Endodermal cell (in vitro differentiated cells): ENCODE data around the gene ZNF580. TPM values are rescaled to one million over a fixed set of nuclear protein-coding genes. Genes with fewer than 3 reads are reported as not detected.

Experiments
- DNase-seq: peaks from one replicate; pipeline ENCODE4 v3.0.0-alpha.2; 2017
- H3K27ac ChIP-seq: 2 replicates; pipeline ENCODE4 v1.5.1; 2013; ENCODE audit warnings: mild to moderate bottlenecking, low read depth, low read length, moderate library complexity
- H3K27me3 ChIP-seq: 2 replicates; pipeline ENCODE4 v1.6.1; 2013; ENCODE audit warnings: mild to moderate bottlenecking, low read length, moderate library complexity; ENCODE audit not compliant: insufficient read depth, control insufficient read depth, poor library complexity, severe bottlenecking
- H3K36me3 ChIP-seq: 2 replicates; pipeline ENCODE4 v1.7.0; 2013; ENCODE audit warnings: mild to moderate bottlenecking, low read length, moderate library complexity; ENCODE audit not compliant: control insufficient read depth, insufficient read depth
- H3K4me1 ChIP-seq: one replicate; pipeline ENCODE4 v1.7.0; 2013; ENCODE audit warnings: low read length; ENCODE audit not compliant: control insufficient read depth, insufficient read depth
- H3K4me3 ChIP-seq: 2 replicates; pipeline ENCODE4 v1.5.1; 2013; ENCODE audit warnings: mild to moderate bottlenecking, low read length, moderate library complexity
- H3K9ac ChIP-seq: 2 replicates; pipeline ENCODE4 v1.6.1; 2013; ENCODE audit warnings: mild to moderate bottlenecking, low read length, moderate library complexity; ENCODE audit not compliant: poor library complexity, severe bottlenecking; ENCODE audit errors: extremely low read depth
- H3K9me3 ChIP-seq: 2 replicates; pipeline ENCODE4 v1.6.1; 2013; ENCODE audit warnings: mild to moderate bottlenecking, low read length, moderate library complexity; ENCODE audit not compliant: control insufficient read depth
- H3K27ac Mint-ChIP-seq: 2 replicates; pipeline ENCODE4 v1.8.0; 2020; ENCODE audit warnings: mixed read lengths
- H3K27me3 Mint-ChIP-seq: 2 replicates; pipeline ENCODE4 v1.8.0; 2021; ENCODE audit warnings: mild to moderate bottlenecking, mixed read lengths; ENCODE audit not compliant: insufficient read depth
- H3K36me3 Mint-ChIP-seq: 2 replicates; pipeline ENCODE4 v1.8.0; 2020; ENCODE audit warnings: low read depth, mixed read lengths
- H3K4me1 Mint-ChIP-seq: 2 replicates; pipeline ENCODE4 v1.8.0; 2020; ENCODE audit warnings: mixed read lengths
- H3K4me3 Mint-ChIP-seq: 2 replicates; pipeline ENCODE4 v1.8.0; 2020; ENCODE audit warnings: mild to moderate bottlenecking, moderate library complexity, mixed read lengths
- H3K9me3 Mint-ChIP-seq: 2 replicates; pipeline ENCODE4 v1.8.0; 2020; ENCODE audit warnings: mild to moderate bottlenecking, mixed read lengths
- WGBS, 2 experiments: methylation state at CpG; one replicate each; pipeline versions ENCODE4 v1.1.5 to v1.1.7; 2013; ENCODE audit warnings: missing lambda C conversion rate in 2 of 2, mixed read lengths in 1 of 2; ENCODE audit not compliant: insufficient coverage in 1 of 2, insufficient read length in 1 of 2; 5-methylcytosine and 5-hydroxymethylcytosine counted together
- total RNA-seq, 2 donors: library from RNA; stranded (reverse); fragmentation: NEBNext Ultra II Directional in 1 of 2; extraction: Animal tissue kit (Norgen Biotek cat#: 25700) in 1 of 2; gene quantifications; 2 replicates in 1 of 2; 3 replicates in 1 of 2; pipeline ENCODE4 v1.2.1, GENCODE V29; 2021
- TF ChIP-seq, protein P1 (sequence below): fragments of 200-600 bp; sonication (generic); conservative IDR thresholded peaks from 2 replicates; pipeline ENCODE4 v1.5.0; 2021; ENCODE audit warnings: antibody characterized with exemption, mild to moderate bottlenecking

Gene ZNF580
- total RNA-seq, 2 donors from 2014 or later = 27.3 to 38.6 TPM

GRCh38 chr19:55655648-55656040 is 14.8 kb downstream of the ZNF580 start:
- Histone ChIP-seq H3K4me1 (peaks cover 5% of the 10 kb centered on the region), H3K27ac (peak overlapping the region; percentile 99), H3K27me3 (no peaks in the 10 kb centered on the region), H3K9ac (peak overlapping the region; percentile 94), H3K4me3 (peak overlapping the region; percentile 97), H3K9me3 (no peaks in the 10 kb centered on the region), H3K36me3 (peaks cover 17% of the 10 kb centered on the region)
- peaks cover 20% of the 10 kb centered on the region for H3K36me3 Mint-ChIP-seq
- TF ChIP-seq, protein P1, sequence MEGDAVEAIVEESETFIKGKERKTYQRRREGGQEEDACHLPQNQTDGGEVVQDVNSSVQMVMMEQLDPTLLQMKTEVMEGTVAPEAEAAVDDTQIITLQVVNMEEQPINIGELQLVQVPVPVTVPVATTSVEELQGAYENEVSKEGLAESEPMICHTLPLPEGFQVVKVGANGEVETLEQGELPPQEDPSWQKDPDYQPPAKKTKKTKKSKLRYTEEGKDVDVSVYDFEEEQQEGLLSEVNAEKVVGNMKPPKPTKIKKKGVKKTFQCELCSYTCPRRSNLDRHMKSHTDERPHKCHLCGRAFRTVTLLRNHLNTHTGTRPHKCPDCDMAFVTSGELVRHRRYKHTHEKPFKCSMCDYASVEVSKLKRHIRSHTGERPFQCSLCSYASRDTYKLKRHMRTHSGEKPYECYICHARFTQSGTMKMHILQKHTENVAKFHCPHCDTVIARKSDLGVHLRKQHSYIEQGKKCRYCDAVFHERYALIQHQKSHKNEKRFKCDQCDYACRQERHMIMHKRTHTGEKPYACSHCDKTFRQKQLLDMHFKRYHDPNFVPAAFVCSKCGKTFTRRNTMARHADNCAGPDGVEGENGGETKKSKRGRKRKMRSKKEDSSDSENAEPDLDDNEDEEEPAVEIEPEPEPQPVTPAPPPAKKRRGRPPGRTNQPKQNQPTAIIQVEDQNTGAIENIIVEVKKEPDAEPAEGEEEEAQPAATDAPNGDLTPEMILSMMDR = no peak
- no peak for DNase-seq
- 0% methylated on average over 10 to 19 of the region's 19 CpGs for WGBS, 2 experiments
- H3K4me3 Mint-ChIP-seq = peak overlapping the region; percentile 94
- H3K27ac Mint-ChIP-seq = peak overlapping the region; percentile 93
- H3K4me1 Mint-ChIP-seq = peaks cover 25% of the 10 kb centered on the region
- H3K9me3 Mint-ChIP-seq = no peaks in the 10 kb centered on the region
- peaks cover 2% of the 10 kb centered on the region for H3K27me3 Mint-ChIP-seq

- Mint-ChIP-seq H3K36me3 (peaks cover 24% of the 10 kb centered on the region), H3K4me1 (peaks cover 25% of the 10 kb centered on the region), H3K4me3 (peak overlapping the region; percentile 94), H3K27me3 (no peaks in the 10 kb centered on the region), H3K9me3 (no peaks in the 10 kb centered on the region), H3K27ac (peak overlapping the region; percentile 21)
- H3K9ac ChIP-seq = peak overlapping the region; percentile 94
- no peak for DNase-seq
- H3K9me3 ChIP-seq = no peaks in the 10 kb centered on the region
- WGBS, 2 experiments = 76 to 80% methylated on average over 4 to 7 of the region's 7 CpGs
- TF ChIP-seq, protein P1 = no peak
- H3K27ac ChIP-seq = no peak overlapping the region
- no peaks in the 10 kb centered on the region for H3K27me3 ChIP-seq
- peaks cover 5% of the 10 kb centered on the region for H3K4me1 ChIP-seq
- H3K4me3 ChIP-seq = peak overlapping the region; percentile 97
- H3K36me3 ChIP-seq = peaks cover 26% of the 10 kb centered on the region
These were observed 15.8 kb downstream of the ZNF580 start for GRCh38 chr19:55656552-55656951.

- Histone ChIP-seq H3K4me3 (peak overlapping the region; percentile 97), H3K9me3 (no peaks in the 10 kb centered on the region), H3K27ac (no peak overlapping the region), H3K4me1 (peaks cover 5% of the 10 kb centered on the region), H3K36me3 (peaks cover 27% of the 10 kb centered on the region), H3K9ac (peak overlapping the region; percentile 94), H3K27me3 (no peaks in the 10 kb centered on the region)
- Mint-ChIP-seq H3K9me3 (no peaks in the 10 kb centered on the region), H3K36me3 (peaks cover 27% of the 10 kb centered on the region), H3K27me3 (no peaks in the 10 kb centered on the region), H3K4me3 (peak overlapping the region; percentile 94), H3K4me1 (peaks cover 24% of the 10 kb centered on the region), H3K27ac (peak overlapping the region; percentile 42)
- TF ChIP-seq, protein P1 = no peak
- 78 to 87% methylated on average over 13 to 18 of the region's 18 CpGs for WGBS, 2 experiments
- no peak for DNase-seq
These were observed 16.4 kb downstream of the ZNF580 start for GRCh38 chr19:55656988-55657747.
